GM06990 (cell line): ENCODE measurements around the gene KRTAP6-1.

ENCODE experiments used
- DNase-seq: peaks from one replicate; pipeline ENCODE4 v3.0.0-alpha.2; 2011; ENCODE audit not compliant: insufficient read length; ENCODE audit errors: extremely low read depth
- H3K27me3 ChIP-seq: replicated peaks from 2 replicates; pipeline ENCODE4 v1.6.0; 2011; ENCODE audit warnings: low read length; ENCODE audit not compliant: control insufficient read depth, insufficient read depth
- H3K36me3 ChIP-seq: 2 replicates; pipeline ENCODE4 v1.5.1; 2011; ENCODE audit warnings: low read length; ENCODE audit not compliant: control insufficient read depth, insufficient read depth
- H3K4me3 ChIP-seq: replicated peaks from 2 replicates; pipeline ENCODE4 v1.5.1; 2011; ENCODE audit warnings: low read depth, mild to moderate bottlenecking, control low read depth, low read length
- CTCF ChIP-seq: IDR thresholded peaks from 2 replicates; pipeline ENCODE4 v1.5.1; 2011; ENCODE audit warnings: low read length, control low read depth, mild to moderate bottlenecking, inconsistent platforms; ENCODE audit not compliant: insufficient read depth, poor library complexity, severe bottlenecking

Gene KRTAP6-1

GRCh38 chr21:30616125-30616524 lies 2.4 kb upstream of the KRTAP6-1 start, which contains the start of gene KRTAP20-1:
KRTAP20-1 (plus strand) TSS chr21:30616425; CDS start chr21:30616455, 30 bp downstream.
- Histone ChIP-seq H3K27me3 (no peaks in the 10 kb centered on the region), H3K4me3 (no peak within 1 kb of the TSS), H3K36me3 (no peaks in the 10 kb centered on the region)
- DNase-seq, result no peak
- no peak for TF ChIP-seq CTCF

- H3K36me3 ChIP-seq, result no peaks in the 10 kb centered on the region
- no peak overlapping the region for H3K4me3 ChIP-seq
- H3K27me3 ChIP-seq, result no peaks in the 10 kb centered on the region
- DNase-seq, result no peak
- no peak for TF ChIP-seq CTCF
Observed at GRCh38 chr21:30615199-30615598, 1.5 kb upstream of the KRTAP6-1 start.

GRCh38 chr21:30612132-30612531 lies 1.6 kb downstream of the KRTAP6-1 start:
- DNase-seq, result no peak
- H3K27me3 ChIP-seq, result no peaks in the 10 kb centered on the region
- no peak for TF ChIP-seq CTCF
- H3K36me3 ChIP-seq, result no peaks in the 10 kb centered on the region
- H3K4me3 ChIP-seq, result no peak overlapping the region

GRCh38 chr21:30605968-30606367 lies 7.8 kb downstream of the KRTAP6-1 start:
- no peak for TF ChIP-seq CTCF
- Histone ChIP-seq H3K27me3 (no peaks in the 10 kb centered on the region), H3K4me3 (no peak overlapping the region), H3K36me3 (no peaks in the 10 kb centered on the region)
- DNase-seq, result no peak

GRCh38 chr21:30600787-30601186 lies 12.9 kb downstream of the KRTAP6-1 start, which contains the start of gene KRTAP22-1:
KRTAP22-1 (plus strand) TSS chr21:30601087.
- H3K36me3 ChIP-seq, result no peaks in the 10 kb centered on the region
- TF ChIP-seq CTCF, result no peak
- DNase-seq, result no peak
- no peaks in the 10 kb centered on the region for H3K27me3 ChIP-seq
- no peak within 1 kb of the TSS for H3K4me3 ChIP-seq

- DNase-seq, result no peak
- no peaks in the 10 kb centered on the region for H3K27me3 ChIP-seq
- no peak within 1 kb of the TSS for H3K4me3 ChIP-seq
- no peak for TF ChIP-seq CTCF
- no peaks in the 10 kb centered on the region for H3K36me3 ChIP-seq
Observed at GRCh38 chr21:30598802-30599201, 14.9 kb downstream of the KRTAP6-1 start, which contains the start of gene KRTAP6-2. KRTAP6-2 (minus strand) TSS chr21:30598902; CDS start chr21:30598874, 28 bp downstream.
